K562 (cell line): ENCODE measurements around the gene NHSL2. TPM values are rescaled to one million over a fixed set of nuclear protein-coding genes. Genes with fewer than 3 reads are reported as not detected.

Source experiments
- ATAC-seq: fragments of 200-7000 bp; cut with Tn5 transposase; 3 replicates; pipeline ENCODE4 v1.9.1; 2020; ENCODE audit warnings: moderate library complexity
- BruUV-seq: library from RNA; stranded (reverse); fragments of 400-500 nt; replicated peaks from 2 replicates; lab custom pipeline; 2021; lab: Mats Ljungman, UMichigan
- CTCF ChIA-PET: fragments of 300-600 bp; formaldehyde crosslinking; extraction: SDS; loops from one replicate; lab custom pipeline; 2021; ENCODE audit warnings: low intra/inter-chr PET ratio; lab: Yijun Ruan, JAX
- POLR2A ChIA-PET: fragments of 300-600, 350-650 bp; sonication (Branson Sonifier 250); formaldehyde crosslinking; extraction: SDS; loops from one replicate; lab custom pipeline; 2021; ENCODE audit warnings: antibody characterized with exemption, inconsistent platforms; lab: Yijun Ruan, JAX
- DNase-seq, 4 experiments: peaks; one replicate each; pipeline versions ENCODE4 v3.0.0 to v3.0.0-alpha.2; 2011 to 2018; ENCODE audit warnings: low spot score in 3 of 4, mixed read lengths in 3 of 4; ENCODE audit errors: extremely low read depth in 1 of 4
- FAIRE-seq: peaks from 2 replicates; lab custom pipeline; 2011; peaks lifted over from hg19 to GRCh38; lab: Jason Lieb, UNC
- H2AFZ ChIP-seq: 2 replicates; pipeline ENCODE4 v1.6.0; 2011; ENCODE audit warnings: low read depth, low read length, control low read depth, inconsistent platforms
- H3K27ac ChIP-seq: fragments of 200-600 bp; 3 replicates; pipeline ENCODE4 v1.8.0; 2011; ENCODE audit warnings: low read depth, mild to moderate bottlenecking, control low read depth, inconsistent platforms, low read length, moderate library complexity, mixed read lengths; ENCODE audit errors: extremely low read depth
- H3K27me3 ChIP-seq, 2 experiments: fragments of 300-600 bp in 1 of 2; 2 replicates in 1 of 2; 3 replicates in 1 of 2; pipeline versions ENCODE4 v1.6.0 to v1.8.0; 2011; ENCODE audit warnings: inconsistent platforms in 2 of 2, low read length in 2 of 2, mild to moderate bottlenecking in 1 of 2, mixed read lengths in 1 of 2, moderate library complexity in 1 of 2; ENCODE audit not compliant: control insufficient read depth in 2 of 2, insufficient read depth in 2 of 2
- H3K36me3 ChIP-seq: fragments of 300-600 bp; 3 replicates; pipeline ENCODE4 v1.8.0; 2011; ENCODE audit warnings: mild to moderate bottlenecking, low read length, inconsistent platforms; ENCODE audit not compliant: control insufficient read depth, insufficient read depth
- H3K4me1 ChIP-seq, 2 experiments: fragments of 200-600 bp in 1 of 2; replicated peaks in 1 of 2; 2 replicates in 1 of 2; 3 replicates in 1 of 2; pipeline versions ENCODE4 v1.5.1 to v1.8.0; 2011; ENCODE audit warnings: inconsistent platforms in 2 of 2, low read length in 2 of 2, mild to moderate bottlenecking in 1 of 2, mixed read lengths in 1 of 2, moderate library complexity in 1 of 2; ENCODE audit not compliant: control insufficient read depth in 2 of 2, insufficient read depth in 2 of 2
- H3K4me2 ChIP-seq: 2 replicates; pipeline ENCODE4 v1.6.1; 2011; ENCODE audit warnings: low read length, control low read depth, inconsistent platforms, mixed read lengths; ENCODE audit not compliant: insufficient read depth
- H3K4me3 ChIP-seq: fragments of 200-600 bp; sonication (generic), shearing (Covaris generic); 2 replicates; pipeline ENCODE4 v1.5.1; 2016; ENCODE audit warnings: control low read depth, inconsistent platforms
- H3K79me2 ChIP-seq: fragments of 200-600 bp; 3 replicates; pipeline ENCODE4 v1.8.0; 2011; ENCODE audit warnings: low read length, inconsistent platforms; ENCODE audit not compliant: control insufficient read depth, insufficient read depth
- H3K9ac ChIP-seq, 2 experiments: 2 replicates each; pipeline versions ENCODE4 v1.6.0 to v1.6.1; 2011; ENCODE audit warnings: low read depth in 2 of 2, low read length in 2 of 2, control low read depth in 1 of 2, inconsistent platforms in 1 of 2, mild to moderate bottlenecking in 1 of 2, mixed read lengths in 1 of 2; ENCODE audit not compliant: insufficient read depth in 1 of 2
- H3K9me1 ChIP-seq: one replicate; pipeline ENCODE4 v1.6.0; 2011; ENCODE audit warnings: inconsistent platforms, mild to moderate bottlenecking, low read length, moderate library complexity; ENCODE audit not compliant: control insufficient read depth, insufficient read depth
- H3K9me3 ChIP-seq: replicated peaks from 2 replicates; pipeline ENCODE4 v1.5.1; 2011; ENCODE audit warnings: low read depth, low read length, inconsistent platforms; ENCODE audit not compliant: control insufficient read depth, insufficient read depth
- H4K20me1 ChIP-seq: replicated peaks from 2 replicates; pipeline ENCODE4 v1.6.1; 2011; ENCODE audit warnings: low read length, inconsistent platforms, mixed read lengths; ENCODE audit not compliant: control insufficient read depth, insufficient read depth
- EP300 ChIP-seq: IDR thresholded peaks from 2 replicates; pipeline ENCODE4 v1.6.1; 2012; ENCODE audit warnings: low read length, improper control_type of control experiment
- MEF2D ChIP-seq: conservative IDR thresholded peaks from 2 replicates; pipeline ENCODE4 v1.6.1; 2016; ENCODE audit warnings: low read depth, missing genetic modification characterization, missing compliant biosample characterization
- NFATC3 ChIP-seq: fragments of 450-650 bp; IDR thresholded peaks from 2 replicates; pipeline ENCODE4 v1.6.1; 2017; ENCODE audit warnings: mild to moderate bottlenecking
- NFRKB ChIP-seq: fragments of 450-650 bp; IDR thresholded peaks from 2 replicates; pipeline ENCODE4 v1.6.1; 2016; ENCODE audit warnings: low read depth
- NFYB ChIP-seq: IDR thresholded peaks from 2 replicates; pipeline ENCODE4 v1.6.1; 2011; ENCODE audit warnings: mild to moderate bottlenecking, moderate library complexity; ENCODE audit not compliant: insufficient read length; ENCODE audit errors: extremely low read depth
- PHF21A ChIP-seq: fragments of 450-650 bp; IDR thresholded peaks from 2 replicates; pipeline ENCODE4 v1.6.1; 2017; ENCODE audit warnings: low read depth, borderline replicate concordance
- RCOR1 ChIP-seq, 2 experiments: IDR thresholded peaks; 2 replicates each; pipeline ENCODE4 v1.6.1; 2012; ENCODE audit warnings: low read depth in 2 of 2, low read length in 2 of 2, borderline replicate concordance in 1 of 2, improper control_type of control experiment in 1 of 2
- RFX1 ChIP-seq: fragments of 450-650 bp; IDR thresholded peaks from 2 replicates; pipeline ENCODE4 v1.6.1; 2016; ENCODE audit warnings: mild to moderate bottlenecking, moderate library complexity
- TBL1XR1 ChIP-seq, 2 experiments: IDR thresholded peaks; 2 replicates each; pipeline ENCODE4 v1.6.1; 2012; ENCODE audit warnings: improper control_type of control experiment in 2 of 2, low read length in 2 of 2, mild to moderate bottlenecking in 1 of 2
- THRAP3 ChIP-seq: fragments of 450-650 bp; IDR thresholded peaks from 2 replicates; pipeline ENCODE4 v1.6.1; 2016; ENCODE audit warnings: mild to moderate bottlenecking, inconsistent platforms, borderline replicate concordance
- YY1 ChIP-seq, 3 experiments: IDR thresholded peaks; 2 replicates each; pipeline ENCODE4 v1.6.1; 2011; ENCODE audit warnings: low read length in 2 of 3, mild to moderate bottlenecking in 2 of 3, moderate library complexity in 2 of 3, borderline replicate concordance in 1 of 3, control low read depth in 1 of 3, low read depth in 1 of 3; ENCODE audit not compliant: insufficient read depth in 3 of 3, insufficient replicate concordance in 2 of 3, control insufficient read depth in 1 of 3, insufficient read length in 1 of 3; ENCODE audit errors: extremely low read depth in 1 of 3
- ZC3H11A ChIP-seq: IDR thresholded peaks from 2 replicates; pipeline ENCODE4 v1.6.1; 2012; ENCODE audit warnings: low read depth, low read length, improper control_type of control experiment
- ZNF436 ChIP-seq: fragments of 250-450, 450-650 bp; sonication (Bioruptor Pico); formaldehyde crosslinking; IDR thresholded peaks from 2 replicates; pipeline ENCODE4 v1.7.0; 2020; ENCODE audit warnings: mild to moderate bottlenecking
- ZNF76 ChIP-seq: fragments of 250-450 bp; sonication (Bioruptor Pico); IDR thresholded peaks from 2 replicates; pipeline ENCODE4 v1.4.0; 2020; ENCODE audit warnings: mild to moderate bottlenecking, moderate library complexity, borderline replicate concordance
- WGBS: fragments of 100-300 bp; shearing (Covaris generic); methylation state at CpG from one replicate; pipeline ENCODE4 v1.1.6; 2016; ENCODE audit warnings: low coverage, mixed read lengths; ENCODE audit not compliant: insufficient coverage; ENCODE audit errors: missing lambda C conversion rate; 5-methylcytosine and 5-hydroxymethylcytosine counted together
- in situ Hi-C: fragments of 300-500 bp; cut with MboI; formaldehyde crosslinking; loops from 4 replicates; pipeline ENCODE4 v1.15.0; 2018; ENCODE audit warnings: inconsistent platforms, mixed read lengths
- intact Hi-C: fragments of 100-400 bp; cut with micrococcal nuclease; formaldehyde crosslinking; loops from 2 replicates; pipeline ENCODE4 v1.14.2; 2022
- polyA plus RNA-seq, 8 experiments: library from polyadenylated mRNA; depleted of rRNA in 4 of 8; stranded (reverse) in 5 of 8; unstranded in 3 of 8; fragments of >200 nt; fragmentation: Nextera tagmentation in 2 of 8; fragmentation: Illumina TruSeq in 1 of 8; extraction: Ambion mirVana in 2 of 8; extraction: Trizol in 1 of 8; gene quantifications; 2 replicates each; pipeline versions ENCODE4 v1.2.1 to v1.2.3, GENCODE V29; 2011 to 2014; ENCODE audit warnings: inconsistent platforms in 1 of 8, missing spikeins in 1 of 8
- total RNA-seq, 7 experiments: library from RNA; depleted of rRNA in 6 of 7; stranded (reverse); fragments of >200 nt in 6 of 7; fragmentation: Illumina TruSeq in 2 of 7; extraction: Trizol in 2 of 7; gene quantifications; 2 replicates each; pipeline versions ENCODE4 v1.2.1 to v1.2.3, GENCODE V29; 2011 to 2021; ENCODE audit warnings: low replicate concordance in 1 of 7
- TF ChIP-seq, protein P1 (sequence below): sonication (generic); formaldehyde crosslinking; IDR thresholded peaks from 2 replicates; pipeline ENCODE4 v1.8.1; 2023; ENCODE audit warnings: missing genetic modification reagents, mild to moderate bottlenecking, borderline replicate concordance
- TF ChIP-seq, protein P2 (sequence below): fragments of 200-800 bp; sonication (Bioruptor generic); IDR thresholded peaks from 2 replicates; pipeline ENCODE4 v1.6.1; 2017; ENCODE audit warnings: missing genetic modification characterization, missing compliant biosample characterization

The NHSL2 gene
- total and polyA plus RNA-seq, 9 of the 15 experiments (the other 6 are each of a cell fraction or from before 2014, with no cell fraction given) = 0.02 TPM; not detected in 8

DNA sequence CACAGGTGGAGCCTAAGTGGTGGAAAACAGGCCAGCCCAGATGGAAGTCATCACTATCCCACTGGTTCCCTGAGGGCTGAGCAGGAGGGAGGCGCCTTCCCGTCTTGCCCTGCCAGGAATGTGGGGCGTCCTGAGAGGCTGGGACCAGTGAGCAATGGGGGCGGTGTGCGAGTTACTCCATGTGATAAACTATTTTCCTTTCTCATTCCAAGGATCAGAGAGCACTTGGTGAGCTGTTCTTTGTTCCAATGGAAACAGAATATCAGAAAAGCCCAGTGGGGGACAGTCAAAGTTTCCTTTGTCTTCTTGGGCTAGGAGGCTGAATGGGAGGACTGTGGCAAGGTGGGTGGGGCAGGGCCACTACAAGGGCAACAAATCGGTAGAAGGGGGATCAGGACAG, 86.2 kb downstream of the NHSL2 start:
- no peaks in the 10 kb centered on the region for H3K36me3 ChIP-seq
- FAIRE-seq (no peak), ATAC-seq (no peak), DNase-seq (no peak)
- H3K4me3 ChIP-seq = no peak overlapping the region
- no TSS peak for BruUV-seq
- H4K20me1 ChIP-seq = no peaks in the 10 kb centered on the region
- H3K79me2 ChIP-seq = no peaks in the 10 kb centered on the region
- ChIA-PET CTCF (no interaction called here), POLR2A (no interaction called here)
- H3K27ac ChIP-seq = no peak overlapping the region
- no peak overlapping the region for H3K4me2 ChIP-seq
- no peaks in the 10 kb centered on the region for H3K9me3 ChIP-seq
- H2AFZ ChIP-seq = no peak overlapping the region
- in situ Hi-C loops (no loop called here), intact Hi-C loops (no loop called here)
- no peaks in the 10 kb centered on the region for H3K4me1 ChIP-seq
- H3K27me3 ChIP-seq = peaks cover 0 to 10% of the 10 kb centered on the region in 2 experiments; a peak in 2 of 5 replicates
- H3K9me1 ChIP-seq = no peaks in the 10 kb centered on the region
- H3K9ac ChIP-seq = no peak overlapping the region
- 11% methylated on average over 6 of the region's 6 CpGs for WGBS
- TF ChIP-seq, protein P1, sequence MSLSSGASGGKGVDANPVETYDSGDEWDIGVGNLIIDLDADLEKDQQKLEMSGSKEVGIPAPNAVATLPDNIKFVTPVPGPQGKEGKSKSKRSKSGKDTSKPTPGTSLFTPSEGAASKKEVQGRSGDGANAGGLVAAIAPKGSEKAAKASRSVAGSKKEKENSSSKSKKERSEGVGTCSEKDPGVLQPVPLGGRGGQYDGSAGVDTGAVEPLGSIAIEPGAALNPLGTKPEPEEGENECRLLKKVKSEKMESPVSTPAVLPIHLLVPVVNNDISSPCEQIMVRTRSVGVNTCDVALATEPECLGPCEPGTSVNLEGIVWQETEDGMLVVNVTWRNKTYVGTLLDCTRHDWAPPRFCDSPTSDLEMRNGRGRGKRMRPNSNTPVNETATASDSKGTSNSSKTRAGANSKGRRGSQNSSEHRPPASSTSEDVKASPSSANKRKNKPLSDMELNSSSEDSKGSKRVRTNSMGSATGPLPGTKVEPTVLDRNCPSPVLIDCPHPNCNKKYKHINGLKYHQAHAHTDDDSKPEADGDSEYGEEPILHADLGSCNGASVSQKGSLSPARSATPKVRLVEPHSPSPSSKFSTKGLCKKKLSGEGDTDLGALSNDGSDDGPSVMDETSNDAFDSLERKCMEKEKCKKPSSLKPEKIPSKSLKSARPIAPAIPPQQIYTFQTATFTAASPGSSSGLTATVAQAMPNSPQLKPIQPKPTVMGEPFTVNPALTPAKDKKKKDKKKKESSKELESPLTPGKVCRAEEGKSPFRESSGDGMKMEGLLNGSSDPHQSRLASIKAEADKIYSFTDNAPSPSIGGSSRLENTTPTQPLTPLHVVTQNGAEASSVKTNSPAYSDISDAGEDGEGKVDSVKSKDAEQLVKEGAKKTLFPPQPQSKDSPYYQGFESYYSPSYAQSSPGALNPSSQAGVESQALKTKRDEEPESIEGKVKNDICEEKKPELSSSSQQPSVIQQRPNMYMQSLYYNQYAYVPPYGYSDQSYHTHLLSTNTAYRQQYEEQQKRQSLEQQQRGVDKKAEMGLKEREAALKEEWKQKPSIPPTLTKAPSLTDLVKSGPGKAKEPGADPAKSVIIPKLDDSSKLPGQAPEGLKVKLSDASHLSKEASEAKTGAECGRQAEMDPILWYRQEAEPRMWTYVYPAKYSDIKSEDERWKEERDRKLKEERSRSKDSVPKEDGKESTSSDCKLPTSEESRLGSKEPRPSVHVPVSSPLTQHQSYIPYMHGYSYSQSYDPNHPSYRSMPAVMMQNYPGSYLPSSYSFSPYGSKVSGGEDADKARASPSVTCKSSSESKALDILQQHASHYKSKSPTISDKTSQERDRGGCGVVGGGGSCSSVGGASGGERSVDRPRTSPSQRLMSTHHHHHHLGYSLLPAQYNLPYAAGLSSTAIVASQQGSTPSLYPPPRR (CRISPR knock-in tag) = no peak
- no peak for TF ChIP-seq NFYB
- no peak for TF ChIP-seq MEF2D (tag)
- TF ChIP-seq TBL1XR1 (IDR thresholded peaks at IDR 0.05; ENCODE audit: low read length in 2 of 2) = no peak
- no peak for TF ChIP-seq ZNF76
- no peak for TF ChIP-seq RFX1
- no peak for TF ChIP-seq PHF21A
- no peak for TF ChIP-seq YY1 (IDR thresholded peaks at IDR 0.05; ENCODE audit: borderline replicate concordance in 1 of 3, control insufficient read depth in 1 of 3, extremely low read depth in 1 of 3, insufficient read depth in 3 of 3, insufficient read length in 1 of 3, insufficient replicate concordance in 2 of 3, low read depth in 1 of 3, low read length in 2 of 3)
- TF ChIP-seq NFATC3 = no peak
- TF ChIP-seq THRAP3 = no peak
- TF ChIP-seq EP300 = no peak
- no peak for TF ChIP-seq RCOR1 (IDR thresholded peaks at IDR 0.05; ENCODE audit: borderline replicate concordance in 1 of 2, low read depth in 2 of 2, low read length in 2 of 2)
- no peak for TF ChIP-seq ZNF436
- TF ChIP-seq, protein P2, sequence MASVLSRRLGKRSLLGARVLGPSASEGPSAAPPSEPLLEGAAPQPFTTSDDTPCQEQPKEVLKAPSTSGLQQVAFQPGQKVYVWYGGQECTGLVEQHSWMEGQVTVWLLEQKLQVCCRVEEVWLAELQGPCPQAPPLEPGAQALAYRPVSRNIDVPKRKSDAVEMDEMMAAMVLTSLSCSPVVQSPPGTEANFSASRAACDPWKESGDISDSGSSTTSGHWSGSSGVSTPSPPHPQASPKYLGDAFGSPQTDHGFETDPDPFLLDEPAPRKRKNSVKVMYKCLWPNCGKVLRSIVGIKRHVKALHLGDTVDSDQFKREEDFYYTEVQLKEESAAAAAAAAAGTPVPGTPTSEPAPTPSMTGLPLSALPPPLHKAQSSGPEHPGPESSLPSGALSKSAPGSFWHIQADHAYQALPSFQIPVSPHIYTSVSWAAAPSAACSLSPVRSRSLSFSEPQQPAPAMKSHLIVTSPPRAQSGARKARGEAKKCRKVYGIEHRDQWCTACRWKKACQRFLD (CRISPR knock-in tag) = no peak
- TF ChIP-seq ZC3H11A = no peak
- no peak for TF ChIP-seq NFRKB
